ENCODE results near the gene POMZP3.
"Not testable (repeated sequence)": the region's sequence is repeated elsewhere in the genome, so short reads cannot be mapped to it uniquely, and the experiment has no call there.

GRCh38 chr7:76659212-76659611, 32.1 kb upstream of the POMZP3 start:
- TF ChIP-seq, protein P1, sequence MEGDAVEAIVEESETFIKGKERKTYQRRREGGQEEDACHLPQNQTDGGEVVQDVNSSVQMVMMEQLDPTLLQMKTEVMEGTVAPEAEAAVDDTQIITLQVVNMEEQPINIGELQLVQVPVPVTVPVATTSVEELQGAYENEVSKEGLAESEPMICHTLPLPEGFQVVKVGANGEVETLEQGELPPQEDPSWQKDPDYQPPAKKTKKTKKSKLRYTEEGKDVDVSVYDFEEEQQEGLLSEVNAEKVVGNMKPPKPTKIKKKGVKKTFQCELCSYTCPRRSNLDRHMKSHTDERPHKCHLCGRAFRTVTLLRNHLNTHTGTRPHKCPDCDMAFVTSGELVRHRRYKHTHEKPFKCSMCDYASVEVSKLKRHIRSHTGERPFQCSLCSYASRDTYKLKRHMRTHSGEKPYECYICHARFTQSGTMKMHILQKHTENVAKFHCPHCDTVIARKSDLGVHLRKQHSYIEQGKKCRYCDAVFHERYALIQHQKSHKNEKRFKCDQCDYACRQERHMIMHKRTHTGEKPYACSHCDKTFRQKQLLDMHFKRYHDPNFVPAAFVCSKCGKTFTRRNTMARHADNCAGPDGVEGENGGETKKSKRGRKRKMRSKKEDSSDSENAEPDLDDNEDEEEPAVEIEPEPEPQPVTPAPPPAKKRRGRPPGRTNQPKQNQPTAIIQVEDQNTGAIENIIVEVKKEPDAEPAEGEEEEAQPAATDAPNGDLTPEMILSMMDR (IDR thresholded peaks at IDR 0.05) = not testable (repeated sequence)
- TF ChIP-seq POLR2A (IDR thresholded peaks at IDR 0.05; ENCODE audit: low read length); USF2 (IDR thresholded peaks at IDR 0.05); EHMT2 (IDR thresholded peaks at IDR 0.05; ENCODE audit: low read depth): not testable (repeated sequence)
- TF ChIP-seq, protein P2, sequence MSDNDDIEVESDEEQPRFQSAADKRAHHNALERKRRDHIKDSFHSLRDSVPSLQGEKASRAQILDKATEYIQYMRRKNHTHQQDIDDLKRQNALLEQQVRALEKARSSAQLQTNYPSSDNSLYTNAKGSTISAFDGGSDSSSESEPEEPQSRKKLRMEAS (IDR thresholded peaks at IDR 0.05) = not testable (repeated sequence)
- TF ChIP-seq, protein P3, sequence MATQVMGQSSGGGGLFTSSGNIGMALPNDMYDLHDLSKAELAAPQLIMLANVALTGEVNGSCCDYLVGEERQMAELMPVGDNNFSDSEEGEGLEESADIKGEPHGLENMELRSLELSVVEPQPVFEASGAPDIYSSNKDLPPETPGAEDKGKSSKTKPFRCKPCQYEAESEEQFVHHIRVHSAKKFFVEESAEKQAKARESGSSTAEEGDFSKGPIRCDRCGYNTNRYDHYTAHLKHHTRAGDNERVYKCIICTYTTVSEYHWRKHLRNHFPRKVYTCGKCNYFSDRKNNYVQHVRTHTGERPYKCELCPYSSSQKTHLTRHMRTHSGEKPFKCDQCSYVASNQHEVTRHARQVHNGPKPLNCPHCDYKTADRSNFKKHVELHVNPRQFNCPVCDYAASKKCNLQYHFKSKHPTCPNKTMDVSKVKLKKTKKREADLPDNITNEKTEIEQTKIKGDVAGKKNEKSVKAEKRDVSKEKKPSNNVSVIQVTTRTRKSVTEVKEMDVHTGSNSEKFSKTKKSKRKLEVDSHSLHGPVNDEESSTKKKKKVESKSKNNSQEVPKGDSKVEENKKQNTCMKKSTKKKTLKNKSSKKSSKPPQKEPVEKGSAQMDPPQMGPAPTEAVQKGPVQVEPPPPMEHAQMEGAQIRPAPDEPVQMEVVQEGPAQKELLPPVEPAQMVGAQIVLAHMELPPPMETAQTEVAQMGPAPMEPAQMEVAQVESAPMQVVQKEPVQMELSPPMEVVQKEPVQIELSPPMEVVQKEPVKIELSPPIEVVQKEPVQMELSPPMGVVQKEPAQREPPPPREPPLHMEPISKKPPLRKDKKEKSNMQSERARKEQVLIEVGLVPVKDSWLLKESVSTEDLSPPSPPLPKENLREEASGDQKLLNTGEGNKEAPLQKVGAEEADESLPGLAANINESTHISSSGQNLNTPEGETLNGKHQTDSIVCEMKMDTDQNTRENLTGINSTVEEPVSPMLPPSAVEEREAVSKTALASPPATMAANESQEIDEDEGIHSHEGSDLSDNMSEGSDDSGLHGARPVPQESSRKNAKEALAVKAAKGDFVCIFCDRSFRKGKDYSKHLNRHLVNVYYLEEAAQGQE (IDR thresholded peaks at IDR 0.05) = not testable (repeated sequence)
